ENCODE measurements around the gene RRBP1. TPM values are rescaled to one million over a fixed set of nuclear protein-coding genes. Genes with fewer than 3 reads are reported as not detected.

The RRBP1 gene
- total RNA-seq, 1 donor from 2014 or later: 101 TPM

- DNase-seq (ENCODE audit: low spot score in 2 of 2): no peak
- no peak for TF ChIP-seq CTCF (IDR thresholded peaks at IDR 0.05)
- Histone ChIP-seq H3K4me1 (peaks cover 10 to 56% of the 10 kb centered on the region in 2 donors), H3K4me3 (no peak overlapping the region), H3K9me3 (no peaks in the 10 kb centered on the region), H3K27me3 (no peaks in the 10 kb centered on the region), H3K36me3 (no peaks in the 10 kb centered on the region), H3K27ac (no peak overlapping the region)
- intact Hi-C loops (cut with DNase I): no loop called here
Observed at GRCh38 chr20:17648315-17648646, 33.8 kb downstream of the RRBP1 start.

- Histone ChIP-seq H3K4me3 (no peak overlapping the region), H3K9me3 (no peaks in the 10 kb centered on the region), H3K27ac (no peak overlapping the region), H3K36me3 (peaks cover 0 to 3% of the 10 kb centered on the region in 2 donors), H3K4me1 (peaks cover 8 to 59% of the 10 kb centered on the region in 2 donors), H3K27me3 (no peaks in the 10 kb centered on the region)
- intact Hi-C loops (cut with DNase I): no loop called here
- no peak for DNase-seq (ENCODE audit: low spot score in 2 of 2)
- no peak for TF ChIP-seq CTCF (IDR thresholded peaks at IDR 0.05)
Observed at GRCh38 chr20:17647391-17648314, 34.4 kb downstream of the RRBP1 start.

GRCh38 chr20:17646961-17647301 lies 35.1 kb downstream of the RRBP1 start:
- no peak for DNase-seq (ENCODE audit: low spot score in 2 of 2)
- no peak overlapping the region for H3K27ac ChIP-seq
- intact Hi-C loops (cut with DNase I): no loop called here
- no peaks in the 10 kb centered on the region for H3K27me3 ChIP-seq
- H3K4me1 ChIP-seq: peaks cover 12 to 61% of the 10 kb centered on the region in 2 donors
- H3K36me3 ChIP-seq: peaks cover 0 to 7% of the 10 kb centered on the region in 2 donors
- H3K4me3 ChIP-seq: no peak overlapping the region
- no peaks in the 10 kb centered on the region for H3K9me3 ChIP-seq
- no peak for TF ChIP-seq CTCF (IDR thresholded peaks at IDR 0.05)

GRCh38 chr20:17646209-17646960 lies 35.7 kb downstream of the RRBP1 start:
- TF ChIP-seq CTCF (IDR thresholded peaks at IDR 0.05): no peak
- DNase-seq (ENCODE audit: low spot score in 2 of 2): no peak
- H3K27me3 ChIP-seq: no peaks in the 10 kb centered on the region
- H3K36me3 ChIP-seq: peaks cover 2 to 7% of the 10 kb centered on the region in 2 donors
- no peaks in the 10 kb centered on the region for H3K9me3 ChIP-seq
- H3K27ac ChIP-seq: no peak overlapping the region
- no peak overlapping the region for H3K4me3 ChIP-seq
- H3K4me1 ChIP-seq: peaks cover 15 to 61% of the 10 kb centered on the region in 2 donors
- intact Hi-C loops (cut with DNase I): no loop called here

- intact Hi-C loops (cut with DNase I): no loop called here
- TF ChIP-seq CTCF (IDR thresholded peaks at IDR 0.05): no peak
- peaks cover 15 to 59% of the 10 kb centered on the region in 2 donors for H3K4me1 ChIP-seq
- no peak for DNase-seq (ENCODE audit: low spot score in 2 of 2)
- no peak overlapping the region for H3K27ac ChIP-seq
- no peaks in the 10 kb centered on the region for H3K27me3 ChIP-seq
- H3K9me3 ChIP-seq: no peaks in the 10 kb centered on the region
- H3K36me3 ChIP-seq: peaks cover 7 to 9% of the 10 kb centered on the region in 2 donors
- no peak overlapping the region for H3K4me3 ChIP-seq
Observed at GRCh38 chr20:17645546-17646208, 36.4 kb downstream of the RRBP1 start.
